ACHN (cell line): ENCODE data around the gene ZNF484.
"Not testable (repeated sequence)": the region's sequence is repeated elsewhere in the genome, so short reads cannot be mapped to it uniquely, and the experiment has no call there.

Experiments used
- DNase-seq: peaks from one replicate; pipeline ENCODE4 v3.0.0-alpha.2; 2015
- in situ Hi-C: cut with HindIII; loops from 2 replicates; pipeline ENCODE4 v1.10.0; 2017; ENCODE audit warnings: low sequenced_read_pairs, low pct_ligation_motif_present, low pct_unique_long_range_greater_than_20kb

The ZNF484 gene

GRCh38 chr9:92807031-92807756 is 70.6 kb downstream of the ZNF484 start:
- in situ Hi-C loops: no loop called here
- DNase-seq: no peak

- no peak for DNase-seq
- in situ Hi-C loops: no loop called here
Observed at GRCh38 chr9:92804727-92805126, 73.1 kb downstream of the ZNF484 start.

GRCh38 chr9:92798358-92798757 is 79.5 kb downstream of the ZNF484 start:
- DNase-seq: no peak
- in situ Hi-C loops: no loop called here

GRCh38 chr9:92796337-92796804 is 81.5 kb downstream of the ZNF484 start:
- DNase-seq, in situ Hi-C loops: not testable (repeated sequence)

- DNase-seq: no peak
- in situ Hi-C loops: no loop called here
Observed at GRCh38 chr9:92795598-92796336, 82.1 kb downstream of the ZNF484 start.
